ENCODE results near the gene RPAIN. TPM values are rescaled to one million over a fixed set of nuclear protein-coding genes. Genes with fewer than 3 reads are reported as not detected.

RPAIN gene
- total and polyA plus RNA-seq, 2 experiments from 2014 or later, result 69.7 to 115 TPM

DNA sequence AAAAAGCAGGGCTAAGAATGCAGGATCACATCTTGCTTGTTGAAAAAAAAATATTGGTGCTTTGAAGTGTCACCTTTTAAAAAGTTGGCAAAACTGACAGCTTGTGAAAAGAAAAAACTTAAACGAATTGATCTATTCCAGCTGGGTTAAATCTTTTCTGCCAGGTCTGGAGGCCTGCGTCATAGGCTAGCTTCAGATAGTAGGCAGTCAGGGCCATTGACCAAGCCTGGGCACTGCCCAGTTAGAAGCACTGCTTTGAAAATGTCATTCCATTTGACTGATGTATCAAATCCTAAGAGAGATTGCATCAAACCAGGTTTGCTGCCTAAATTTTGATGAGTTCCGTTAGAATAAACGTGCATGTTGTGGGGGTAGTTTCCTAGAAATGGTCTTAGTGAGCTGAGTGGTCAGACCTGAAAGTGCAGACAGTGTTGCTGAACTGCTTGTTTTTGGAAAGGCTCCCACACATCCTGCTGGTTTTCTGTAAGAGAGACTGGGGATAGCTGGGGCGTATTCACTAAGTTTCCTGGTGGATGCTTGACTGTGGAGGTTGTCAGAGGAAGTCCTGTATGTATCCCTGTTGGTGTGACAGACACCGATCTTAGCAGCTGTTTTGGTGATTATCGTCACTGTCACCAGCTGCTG, 39.4 kb upstream of the RPAIN start:
- H4K20me1 ChIP-seq (replicated peaks; ENCODE audit: insufficient read depth), result peaks cover 13% of the 10 kb centered on the region; the same call in 1 of the 2 replicates
- H3K9me2 ChIP-seq (ENCODE audit: insufficient read depth), result no peaks in the 10 kb centered on the region
- H3K9me3 Mint-ChIP-seq, result no peaks in the 10 kb centered on the region
- peaks cover 83% of the 10 kb centered on the region for H3K36me3 Mint-ChIP-seq (ENCODE audit: low read depth)
- TF ChIP-seq JUNB (IDR thresholded peaks at IDR 0.05; ENCODE audit: unreplicated experiment) (no peak), POLR2AphosphoS5 (IDR thresholded peaks at IDR 0.05; ENCODE audit: low read depth) (no peak), ZNF114 (CRISPR knock-in tag; IDR thresholded peaks at IDR 0.05) (no peak), EZH2 (IDR thresholded peaks at IDR 0.05; ENCODE audit: low read depth, unreplicated experiment) (no peak), NANOG (IDR thresholded peaks at IDR 0.05; ENCODE audit: borderline replicate concordance) (no peak), CREB1 (CRISPR knock-in tag; IDR thresholded peaks at IDR 0.05; ENCODE audit: low read depth) (no peak)
- TF ChIP-seq, protein P1, sequence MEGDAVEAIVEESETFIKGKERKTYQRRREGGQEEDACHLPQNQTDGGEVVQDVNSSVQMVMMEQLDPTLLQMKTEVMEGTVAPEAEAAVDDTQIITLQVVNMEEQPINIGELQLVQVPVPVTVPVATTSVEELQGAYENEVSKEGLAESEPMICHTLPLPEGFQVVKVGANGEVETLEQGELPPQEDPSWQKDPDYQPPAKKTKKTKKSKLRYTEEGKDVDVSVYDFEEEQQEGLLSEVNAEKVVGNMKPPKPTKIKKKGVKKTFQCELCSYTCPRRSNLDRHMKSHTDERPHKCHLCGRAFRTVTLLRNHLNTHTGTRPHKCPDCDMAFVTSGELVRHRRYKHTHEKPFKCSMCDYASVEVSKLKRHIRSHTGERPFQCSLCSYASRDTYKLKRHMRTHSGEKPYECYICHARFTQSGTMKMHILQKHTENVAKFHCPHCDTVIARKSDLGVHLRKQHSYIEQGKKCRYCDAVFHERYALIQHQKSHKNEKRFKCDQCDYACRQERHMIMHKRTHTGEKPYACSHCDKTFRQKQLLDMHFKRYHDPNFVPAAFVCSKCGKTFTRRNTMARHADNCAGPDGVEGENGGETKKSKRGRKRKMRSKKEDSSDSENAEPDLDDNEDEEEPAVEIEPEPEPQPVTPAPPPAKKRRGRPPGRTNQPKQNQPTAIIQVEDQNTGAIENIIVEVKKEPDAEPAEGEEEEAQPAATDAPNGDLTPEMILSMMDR (conservative IDR thresholded peaks at IDR 0.05; ENCODE audit: low read depth in 2 of 2), result no peak
- TF ChIP-seq, protein P2, sequence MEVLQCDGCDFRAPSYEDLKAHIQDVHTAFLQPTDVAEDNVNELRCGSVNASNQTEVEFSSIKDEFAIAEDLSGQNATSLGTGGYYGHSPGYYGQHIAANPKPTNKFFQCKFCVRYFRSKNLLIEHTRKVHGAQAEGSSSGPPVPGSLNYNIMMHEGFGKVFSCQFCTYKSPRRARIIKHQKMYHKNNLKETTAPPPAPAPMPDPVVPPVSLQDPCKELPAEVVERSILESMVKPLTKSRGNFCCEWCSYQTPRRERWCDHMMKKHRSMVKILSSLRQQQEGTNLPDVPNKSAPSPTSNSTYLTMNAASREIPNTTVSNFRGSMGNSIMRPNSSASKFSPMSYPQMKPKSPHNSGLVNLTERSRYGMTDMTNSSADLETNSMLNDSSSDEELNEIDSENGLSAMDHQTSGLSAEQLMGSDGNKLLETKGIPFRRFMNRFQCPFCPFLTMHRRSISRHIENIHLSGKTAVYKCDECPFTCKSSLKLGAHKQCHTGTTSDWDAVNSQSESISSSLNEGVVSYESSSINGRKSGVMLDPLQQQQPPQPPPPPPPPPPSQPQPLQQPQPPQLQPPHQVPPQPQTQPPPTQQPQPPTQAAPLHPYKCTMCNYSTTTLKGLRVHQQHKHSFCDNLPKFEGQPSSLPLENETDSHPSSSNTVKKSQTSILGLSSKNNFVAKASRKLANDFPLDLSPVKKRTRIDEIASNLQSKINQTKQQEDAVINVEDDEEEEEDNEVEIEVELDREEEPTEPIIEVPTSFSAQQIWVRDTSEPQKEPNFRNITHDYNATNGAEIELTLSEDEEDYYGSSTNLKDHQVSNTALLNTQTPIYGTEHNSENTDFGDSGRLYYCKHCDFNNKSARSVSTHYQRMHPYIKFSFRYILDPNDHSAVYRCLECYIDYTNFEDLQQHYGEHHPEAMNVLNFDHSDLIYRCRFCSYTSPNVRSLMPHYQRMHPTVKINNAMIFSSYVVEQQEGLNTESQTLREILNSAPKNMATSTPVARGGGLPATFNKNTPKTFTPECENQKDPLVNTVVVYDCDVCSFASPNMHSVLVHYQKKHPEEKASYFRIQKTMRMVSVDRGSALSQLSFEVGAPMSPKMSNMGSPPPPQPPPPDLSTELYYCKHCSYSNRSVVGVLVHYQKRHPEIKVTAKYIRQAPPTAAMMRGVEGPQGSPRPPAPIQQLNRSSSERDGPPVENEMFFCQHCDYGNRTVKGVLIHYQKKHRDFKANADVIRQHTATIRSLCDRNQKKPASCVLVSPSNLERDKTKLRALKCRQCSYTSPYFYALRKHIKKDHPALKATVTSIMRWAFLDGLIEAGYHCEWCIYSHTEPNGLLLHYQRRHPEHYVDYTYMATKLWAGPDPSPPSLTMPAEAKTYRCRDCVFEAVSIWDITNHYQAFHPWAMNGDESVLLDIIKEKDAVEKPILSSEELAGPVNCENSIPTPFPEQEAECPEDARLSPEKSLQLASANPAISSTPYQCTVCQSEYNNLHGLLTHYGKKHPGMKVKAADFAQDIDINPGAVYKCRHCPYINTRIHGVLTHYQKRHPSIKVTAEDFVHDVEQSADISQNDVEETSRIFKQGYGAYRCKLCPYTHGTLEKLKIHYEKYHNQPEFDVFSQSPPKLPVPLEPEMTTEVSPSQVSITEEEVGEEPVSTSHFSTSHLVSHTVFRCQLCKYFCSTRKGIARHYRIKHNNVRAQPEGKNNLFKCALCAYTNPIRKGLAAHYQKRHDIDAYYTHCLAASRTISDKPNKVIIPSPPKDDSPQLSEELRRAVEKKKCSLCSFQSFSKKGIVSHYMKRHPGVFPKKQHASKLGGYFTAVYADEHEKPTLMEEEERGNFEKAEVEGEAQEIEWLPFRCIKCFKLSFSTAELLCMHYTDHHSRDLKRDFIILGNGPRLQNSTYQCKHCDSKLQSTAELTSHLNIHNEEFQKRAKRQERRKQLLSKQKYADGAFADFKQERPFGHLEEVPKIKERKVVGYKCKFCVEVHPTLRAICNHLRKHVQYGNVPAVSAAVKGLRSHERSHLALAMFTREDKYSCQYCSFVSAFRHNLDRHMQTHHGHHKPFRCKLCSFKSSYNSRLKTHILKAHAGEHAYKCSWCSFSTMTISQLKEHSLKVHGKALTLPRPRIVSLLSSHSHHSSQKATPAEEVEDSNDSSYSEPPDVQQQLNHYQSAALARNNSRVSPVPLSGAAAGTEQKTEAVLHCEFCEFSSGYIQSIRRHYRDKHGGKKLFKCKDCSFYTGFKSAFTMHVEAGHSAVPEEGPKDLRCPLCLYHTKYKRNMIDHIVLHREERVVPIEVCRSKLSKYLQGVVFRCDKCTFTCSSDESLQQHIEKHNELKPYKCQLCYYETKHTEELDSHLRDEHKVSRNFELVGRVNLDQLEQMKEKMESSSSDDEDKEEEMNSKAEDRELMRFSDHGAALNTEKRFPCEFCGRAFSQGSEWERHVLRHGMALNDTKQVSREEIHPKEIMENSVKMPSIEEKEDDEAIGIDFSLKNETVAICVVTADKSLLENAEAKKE (CRISPR knock-in tag; IDR thresholded peaks at IDR 0.05), result no peak
- no peak overlapping the region for H3K4me3 ChIP-seq
- peaks cover 56% of the 10 kb centered on the region for H3K36me3 ChIP-seq (ENCODE audit: insufficient read depth)
- H3K27me3 Mint-ChIP-seq (ENCODE audit: insufficient read depth, low read depth, poor library complexity), result peaks cover 6% of the 10 kb centered on the region
- H3K27me3 ChIP-seq (ENCODE audit: insufficient read depth), result no peaks in the 10 kb centered on the region
- H2AFZ ChIP-seq, result no peak overlapping the region
- no peak overlapping the region for H3K4me3 Mint-ChIP-seq
- H3F3A ChIP-seq (replicated peaks; ENCODE audit: low read depth), result peaks cover 47% of the 10 kb centered on the region
- no peak overlapping the region; the same call in 1 of the 2 replicates for H3K27ac Mint-ChIP-seq
- no peak for ATAC-seq
- DNase-seq (ENCODE audit: low spot score), result no peak
- H3K79me2 ChIP-seq (replicated peaks; ENCODE audit: insufficient read depth), result no peaks in the 10 kb centered on the region
- H3K4me1 ChIP-seq (ENCODE audit: insufficient read depth), result no peaks in the 10 kb centered on the region
- H3K4me1 Mint-ChIP-seq, result no peaks in the 10 kb centered on the region
- H3K4me2 ChIP-seq, result no peak overlapping the region
- H3K27ac ChIP-seq (ENCODE audit: low read depth), result no peak overlapping the region
